HEK293T (cell line): ENCODE measurements around the gene TMC6.

Experiments
- CTBP1 ChIP-seq: fragments of 450-650 bp; IDR thresholded peaks from 2 replicates; pipeline ENCODE4 v1.6.1; 2016; ENCODE audit warnings: borderline replicate concordance
- ELF4 ChIP-seq: fragments of 450-650 bp; IDR thresholded peaks from 2 replicates; pipeline ENCODE4 v1.6.1; 2017; ENCODE audit warnings: antibody characterized with exemption
- L3MBTL2 ChIP-seq: fragments of 450-650 bp; conservative IDR thresholded peaks from 2 replicates; pipeline ENCODE4 v1.6.1; 2016; ENCODE audit warnings: mild to moderate bottlenecking
- SP1 ChIP-seq: fragments of 450-650 bp; IDR thresholded peaks from 2 replicates; pipeline ENCODE4 v1.6.1; 2017
- SUZ12 ChIP-seq: fragments of 450-650 bp; IDR thresholded peaks from 2 replicates; pipeline ENCODE4 v1.6.1; 2016; ENCODE audit warnings: mild to moderate bottlenecking

DNA sequence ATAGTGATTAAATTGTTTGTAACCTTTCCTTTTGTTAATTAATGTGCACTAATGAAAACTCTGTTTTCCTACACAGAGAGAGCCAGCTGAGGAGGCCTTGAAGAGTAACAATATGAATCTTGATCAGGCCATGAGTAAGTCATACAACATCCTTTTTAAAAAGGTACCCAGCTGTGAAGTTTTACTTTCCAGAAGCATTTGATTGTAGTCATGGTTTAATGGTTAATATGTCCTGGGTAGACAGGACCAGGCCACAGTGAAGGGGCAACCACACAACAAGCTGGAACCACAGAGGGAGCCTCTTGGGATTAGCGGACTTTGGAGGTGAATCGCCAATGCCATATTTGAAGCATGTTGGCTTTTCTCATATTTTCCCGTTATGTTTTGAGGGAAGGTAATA lies 55.6 kb downstream of the TMC6 start:
- TF ChIP-seq SUZ12 (no peak), ELF4 (no peak), CTBP1 (no peak), SP1 (no peak), L3MBTL2 (no peak)
